Astrocyte of the cerebellum (primary cell): ENCODE measurements around the gene RIMS1.
A peak's percentile ranks its signal among the peaks of the same experiment; 100 is the strongest.

Experiments used
- DNase-seq: peaks from one replicate; pipeline ENCODE4 v3.0.0-alpha.2; 2011; ENCODE audit warnings: low read depth
- H3K4me3 ChIP-seq: 2 replicates; pipeline ENCODE4 v1.5.1; 2011; ENCODE audit warnings: mild to moderate bottlenecking, low read depth, low read length, moderate library complexity
- in situ Hi-C: cut with HindIII; loops from 2 replicates; pipeline ENCODE4 v1.10.0; 2017; ENCODE audit warnings: low sequenced_read_pairs
- TF ChIP-seq, protein P1 (sequence below): IDR thresholded peaks from 2 replicates; pipeline ENCODE4 v1.5.1; 2012; ENCODE audit warnings: low read length, low read depth, moderate library complexity, mild to moderate bottlenecking; ENCODE audit errors: missing control alignments

The RIMS1 gene

DNA sequence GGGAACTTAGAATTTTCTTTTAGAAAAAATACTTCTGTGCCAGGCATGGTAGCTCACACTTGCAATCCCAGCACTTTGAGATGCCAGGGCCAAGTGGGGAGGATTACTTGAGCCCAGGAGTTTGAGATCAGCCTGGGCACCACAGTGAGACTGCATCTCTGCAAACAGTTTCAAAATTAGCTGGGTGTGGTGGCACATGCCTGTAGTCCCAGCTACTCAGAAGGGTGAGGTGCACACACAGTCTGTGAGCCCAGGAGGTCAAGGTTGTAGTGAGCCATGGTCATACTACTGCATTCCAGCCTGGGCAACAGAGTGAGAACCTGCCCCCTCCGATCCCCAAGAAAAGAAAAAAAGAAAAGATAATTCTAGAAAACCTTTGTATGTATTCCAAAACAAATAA is 389.5 kb downstream of the RIMS1 start:
- in situ Hi-C loops: no loop called here
- H3K4me3 ChIP-seq: no peak overlapping the region
- DNase-seq: no peak
- TF ChIP-seq, protein P1, sequence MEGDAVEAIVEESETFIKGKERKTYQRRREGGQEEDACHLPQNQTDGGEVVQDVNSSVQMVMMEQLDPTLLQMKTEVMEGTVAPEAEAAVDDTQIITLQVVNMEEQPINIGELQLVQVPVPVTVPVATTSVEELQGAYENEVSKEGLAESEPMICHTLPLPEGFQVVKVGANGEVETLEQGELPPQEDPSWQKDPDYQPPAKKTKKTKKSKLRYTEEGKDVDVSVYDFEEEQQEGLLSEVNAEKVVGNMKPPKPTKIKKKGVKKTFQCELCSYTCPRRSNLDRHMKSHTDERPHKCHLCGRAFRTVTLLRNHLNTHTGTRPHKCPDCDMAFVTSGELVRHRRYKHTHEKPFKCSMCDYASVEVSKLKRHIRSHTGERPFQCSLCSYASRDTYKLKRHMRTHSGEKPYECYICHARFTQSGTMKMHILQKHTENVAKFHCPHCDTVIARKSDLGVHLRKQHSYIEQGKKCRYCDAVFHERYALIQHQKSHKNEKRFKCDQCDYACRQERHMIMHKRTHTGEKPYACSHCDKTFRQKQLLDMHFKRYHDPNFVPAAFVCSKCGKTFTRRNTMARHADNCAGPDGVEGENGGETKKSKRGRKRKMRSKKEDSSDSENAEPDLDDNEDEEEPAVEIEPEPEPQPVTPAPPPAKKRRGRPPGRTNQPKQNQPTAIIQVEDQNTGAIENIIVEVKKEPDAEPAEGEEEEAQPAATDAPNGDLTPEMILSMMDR: no peak

DNA sequence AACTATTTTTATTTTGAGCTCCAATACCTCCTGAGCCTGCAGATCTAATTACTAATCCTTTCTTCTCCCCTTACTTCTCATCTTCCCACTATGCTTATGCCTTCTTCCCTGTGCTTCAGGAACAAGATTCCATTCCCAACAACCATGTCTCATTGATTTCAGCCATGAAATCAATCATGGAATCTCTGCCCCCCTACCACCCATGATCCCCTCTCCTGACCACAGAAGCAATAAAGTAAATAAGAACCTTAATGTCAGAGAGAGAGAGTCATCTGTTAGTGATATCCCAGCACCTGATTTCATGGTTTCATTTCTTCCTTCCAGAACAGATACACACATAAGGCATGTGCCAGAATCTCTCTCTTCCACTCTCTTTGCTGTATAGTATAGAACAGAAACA is 395.9 kb downstream of the RIMS1 start:
- in situ Hi-C loops: no loop called here
- no peak overlapping the region for H3K4me3 ChIP-seq
- TF ChIP-seq, protein P1: no peak
- DNase-seq: no peak

DNA sequence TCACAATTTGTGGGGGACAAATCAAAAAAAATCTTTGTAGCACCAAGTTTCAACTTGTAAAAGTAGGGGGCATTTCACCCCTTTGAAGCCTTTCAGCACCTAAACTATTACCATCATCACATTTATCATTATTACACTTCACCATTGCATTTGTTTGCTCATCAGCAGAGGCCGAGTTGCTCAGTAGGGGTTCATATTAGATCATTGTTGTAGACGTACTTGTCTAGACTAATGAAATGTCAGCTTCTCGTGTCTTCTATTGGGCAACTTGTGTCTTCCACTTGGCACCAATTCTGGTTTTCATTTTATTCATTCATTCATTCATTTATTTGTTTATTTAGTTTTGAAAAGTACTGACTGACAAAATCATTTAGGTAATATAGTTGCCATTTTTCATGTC is 397.2 kb downstream of the RIMS1 start:
- TF ChIP-seq, protein P1: no peak
- in situ Hi-C loops: no loop called here
- DNase-seq: no peak
- H3K4me3 ChIP-seq: no peak overlapping the region

DNA sequence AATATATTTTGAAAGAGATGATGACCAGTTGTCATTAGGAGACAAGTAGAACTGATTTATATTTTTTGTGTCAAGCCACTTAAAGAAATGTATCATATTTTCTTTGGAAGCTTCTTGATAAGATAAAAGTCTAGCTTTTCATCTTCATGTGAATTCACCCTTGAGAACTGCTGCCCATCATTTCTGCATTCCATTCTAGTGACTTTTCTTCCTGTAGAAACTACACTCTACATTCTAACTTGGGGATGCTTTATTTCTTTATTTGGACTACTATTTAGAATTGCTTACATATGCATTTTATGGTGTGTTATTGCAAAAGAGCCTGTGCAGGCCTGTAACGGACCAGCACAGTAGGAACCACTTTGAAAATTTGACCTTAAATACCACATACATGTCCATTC is 400.6 kb downstream of the RIMS1 start:
- peak; percentile 31 for DNase-seq
- in situ Hi-C loops: no loop called here
- TF ChIP-seq, protein P1: no peak
- no peak overlapping the region for H3K4me3 ChIP-seq

DNA sequence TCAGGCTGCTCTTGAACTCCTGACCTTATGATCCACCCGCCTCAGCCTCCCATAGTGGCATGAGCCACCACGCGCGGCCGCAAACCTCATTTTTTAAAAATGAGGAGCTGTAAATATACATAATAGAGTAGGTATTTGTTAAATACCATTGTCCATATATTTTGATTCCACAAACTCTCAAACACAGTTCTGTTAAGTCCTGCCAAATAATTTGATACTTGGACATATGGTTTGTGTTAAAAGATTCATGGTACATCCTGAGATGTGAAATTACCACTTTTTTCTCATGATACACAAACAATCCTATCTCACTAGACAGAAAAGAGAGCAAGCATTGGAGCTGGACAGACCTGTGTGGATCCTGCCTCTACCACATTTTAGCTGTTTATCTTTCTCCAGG is 401.5 kb downstream of the RIMS1 start:
- TF ChIP-seq, protein P1: no peak
- H3K4me3 ChIP-seq: no peak overlapping the region
- in situ Hi-C loops: no loop called here
- DNase-seq: peak; percentile 28

DNA sequence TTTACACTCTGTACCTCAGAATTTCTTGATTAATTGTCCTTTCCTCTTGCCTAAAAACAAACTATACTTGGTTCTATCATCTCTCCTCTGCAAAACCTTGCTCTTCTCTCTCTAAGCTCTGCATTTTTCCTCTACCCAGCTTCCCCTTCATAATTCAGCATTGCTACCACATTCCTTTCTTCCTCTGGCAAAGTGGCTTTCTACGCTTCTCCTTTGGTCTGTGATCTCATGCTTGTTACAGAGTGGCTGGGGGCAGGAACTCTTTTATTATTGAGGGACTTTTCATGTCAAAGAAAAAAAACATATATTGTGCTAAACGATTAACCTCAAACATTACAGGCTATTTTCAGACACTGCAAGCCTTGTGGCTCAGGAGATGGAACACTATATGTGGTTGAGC is 402.2 kb downstream of the RIMS1 start:
- in situ Hi-C loops: no loop called here
- TF ChIP-seq, protein P1: no peak
- DNase-seq: no peak
- no peak overlapping the region for H3K4me3 ChIP-seq

DNA sequence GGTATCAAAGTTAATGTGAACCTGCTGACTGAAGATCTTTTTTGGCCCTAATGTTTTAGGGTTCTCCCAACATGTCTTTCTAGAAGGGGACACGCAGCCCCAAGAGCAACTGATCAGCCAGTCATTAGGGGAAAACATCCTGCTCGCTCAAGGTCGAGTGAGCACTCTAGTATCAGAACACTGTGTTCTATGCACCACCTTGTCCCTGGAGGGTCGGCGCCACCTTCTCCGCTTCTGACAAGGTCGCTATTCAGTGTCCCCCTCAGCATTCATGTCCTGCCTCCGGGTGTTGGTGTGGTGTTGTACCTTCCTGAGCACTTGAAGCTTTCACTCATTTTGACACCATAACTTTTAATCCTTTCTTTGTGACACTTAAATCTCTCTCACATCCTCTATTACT is 404.3 kb downstream of the RIMS1 start:
- H3K4me3 ChIP-seq: no peak overlapping the region
- no peak for DNase-seq
- in situ Hi-C loops: no loop called here
- TF ChIP-seq, protein P1: no peak
